ENCODE data around the gene LMO7. TPM values are rescaled to one million over a fixed set of nuclear protein-coding genes. Genes with fewer than 3 reads are reported as not detected.

LMO7 gene
- total and polyA plus RNA-seq, 2 of the 4 experiments (the other 2 are of a cell fraction): 266 to 367 TPM

DNA sequence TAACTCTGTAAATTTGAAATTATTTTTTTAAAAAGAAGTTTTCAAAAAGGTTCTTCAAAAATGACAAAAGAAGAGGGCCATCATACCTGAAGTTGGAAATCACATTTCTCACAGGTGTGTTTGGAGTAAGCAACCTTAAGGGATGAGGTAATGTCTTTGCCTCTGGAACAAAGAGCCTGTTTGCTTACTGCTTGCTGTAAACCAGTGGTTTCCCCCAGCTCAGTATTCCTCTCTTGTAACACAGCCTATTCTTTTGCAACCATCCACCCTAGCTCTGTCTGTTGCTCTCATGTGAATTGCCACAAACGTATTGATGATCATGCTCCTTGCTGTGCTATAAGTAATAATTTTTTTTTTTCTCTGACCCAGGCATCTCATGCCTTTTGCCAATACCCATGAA, 48.5 kb upstream of the LMO7 start:
- peak overlapping the region; percentile 7; the same call in 1 of the 2 replicates for H3K14ac ChIP-seq (replicated peaks; ENCODE audit: low read depth, low read length)
- H2AFZ ChIP-seq (replicated peaks; ENCODE audit: low read length, poor library complexity): no peak overlapping the region
- H2BK120ac ChIP-seq (ENCODE audit: low read depth, low read length): no peak overlapping the region
- ChIA-PET POLR2A (ENCODE audit: unreplicated experiment) (no interaction called here), CTCF (no interaction called here)
- no peak for TF ChIP-seq RCOR1 (IDR thresholded peaks at IDR 0.05; ENCODE audit: insufficient replicate concordance, low read length)
- TF ChIP-seq RFX5 (IDR thresholded peaks at IDR 0.05; ENCODE audit: low read depth, low read length): no peak
- TF ChIP-seq MAFK (IDR thresholded peaks at IDR 0.05; ENCODE audit: low read depth, low read length): no peak
- no peak for TF ChIP-seq POLR2A (IDR thresholded peaks at IDR 0.05; ENCODE audit: low read depth, low read length)
- TF ChIP-seq MAZ (IDR thresholded peaks at IDR 0.05; ENCODE audit: borderline replicate concordance, low read depth, low read length): no peak
- no peak for TF ChIP-seq FOS (IDR thresholded peaks at IDR 0.05; ENCODE audit: low read depth, low read length)
- TF ChIP-seq CHD1 (IDR thresholded peaks at IDR 0.05; ENCODE audit: low read depth, low read length): no peak
- TF ChIP-seq BHLHE40 (IDR thresholded peaks at IDR 0.05; ENCODE audit: low read depth, low read length): no peak
- TF ChIP-seq SMC3 (IDR thresholded peaks at IDR 0.05; ENCODE audit: low read depth, low read length): no peak
- TF ChIP-seq, protein P1, sequence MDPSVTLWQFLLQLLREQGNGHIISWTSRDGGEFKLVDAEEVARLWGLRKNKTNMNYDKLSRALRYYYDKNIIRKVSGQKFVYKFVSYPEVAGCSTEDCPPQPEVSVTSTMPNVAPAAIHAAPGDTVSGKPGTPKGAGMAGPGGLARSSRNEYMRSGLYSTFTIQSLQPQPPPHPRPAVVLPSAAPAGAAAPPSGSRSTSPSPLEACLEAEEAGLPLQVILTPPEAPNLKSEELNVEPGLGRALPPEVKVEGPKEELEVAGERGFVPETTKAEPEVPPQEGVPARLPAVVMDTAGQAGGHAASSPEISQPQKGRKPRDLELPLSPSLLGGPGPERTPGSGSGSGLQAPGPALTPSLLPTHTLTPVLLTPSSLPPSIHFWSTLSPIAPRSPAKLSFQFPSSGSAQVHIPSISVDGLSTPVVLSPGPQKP (IDR thresholded peaks at IDR 0.05; ENCODE audit: borderline replicate concordance, low read depth, low read length): no peak
- TF ChIP-seq RAD21 (IDR thresholded peaks at IDR 0.05; ENCODE audit: low read length): no peak
- TF ChIP-seq NFE2L2 (IDR thresholded peaks at IDR 0.05; ENCODE audit: low read depth, low read length): no peak
- H4K20me1 ChIP-seq (ENCODE audit: insufficient read depth, low read length): no peaks in the 10 kb centered on the region
- no peak overlapping the region for H3K56ac ChIP-seq (ENCODE audit: extremely low read depth, insufficient read depth, low read length)
- H3K27ac ChIP-seq (ENCODE audit: insufficient read depth, low read length): no peak overlapping the region
- intact Hi-C loops (cut with micrococcal nuclease) (no loop called here), in situ Hi-C loops (cut with MboI; ENCODE audit: low sequenced_read_pairs) (no loop called here), dilution Hi-C loops (cut with HindIII; ENCODE audit: low sequenced_read_pairs, unreplicated experiment) (no loop called here)
- H3K18ac ChIP-seq (ENCODE audit: low read depth, low read length): no peak overlapping the region
- H4K5ac ChIP-seq (ENCODE audit: low read depth, low read length): no peak overlapping the region
- H3K4me3 ChIP-seq (ENCODE audit: insufficient read depth, low read depth, low read length): no peak overlapping the region
- H2BK20ac ChIP-seq (ENCODE audit: low read depth, low read length): no peak overlapping the region
- no CpG with 5 or more reads among the region's 1 CpG for WGBS, 2 experiments (ENCODE audit: extremely low coverage in 2 of 2, insufficient read length in 1 of 2)
- H2BK5ac ChIP-seq (ENCODE audit: low read depth, low read length, poor library complexity, severe bottlenecking): no peak overlapping the region
- peaks cover 3% of the 10 kb centered on the region; the same call in 1 of the 2 replicates for H3K9me1 ChIP-seq (ENCODE audit: insufficient read depth, low read length)
- H3K4me2 ChIP-seq (ENCODE audit: low read depth, low read length): no peak overlapping the region
- H3K4ac ChIP-seq (ENCODE audit: low read depth, low read length): no peak overlapping the region
- no peak overlapping the region for H2AK9ac ChIP-seq (replicated peaks; ENCODE audit: low read depth, low read length, poor library complexity)
- H3K36me3 ChIP-seq (ENCODE audit: control insufficient read depth, insufficient read depth, low read length): peaks cover 6% of the 10 kb centered on the region
- H3K9ac ChIP-seq (ENCODE audit: low read depth, low read length): no peak overlapping the region
- DNase-seq (peak; percentile 4), ATAC-seq (ENCODE audit: low read depth) (no peak)
- H4K91ac ChIP-seq (ENCODE audit: insufficient read depth, low read depth, low read length): no peak overlapping the region
- no peak overlapping the region for H3K23ac ChIP-seq (ENCODE audit: low read depth, low read length)
- peak overlapping the region; percentile 7; the same call in 1 of the 2 replicates for H2AK5ac ChIP-seq (ENCODE audit: low read depth, low read length)
- no peaks in the 10 kb centered on the region for H3K4me1 ChIP-seq (ENCODE audit: control insufficient read depth, insufficient read depth, low read length)
- no peak overlapping the region; the same call in 2 of the 3 replicates for H2BK15ac ChIP-seq (ENCODE audit: low read depth, low read length)
- no peaks in the 10 kb centered on the region for H3K27me3 ChIP-seq (ENCODE audit: control insufficient read depth, insufficient read depth, low read length)
- BruUV-seq (replicated peaks): no TSS peak
- peaks cover 6% of the 10 kb centered on the region; the same call in 1 of the 2 replicates for H3K9me3 ChIP-seq (ENCODE audit: control insufficient read depth, insufficient read depth, low read length)
- H4K8ac ChIP-seq (ENCODE audit: low read depth in 2 of 2, low read length in 2 of 2): no peak overlapping the region
- H3K79me1 ChIP-seq (ENCODE audit: low read depth in 1 of 2, low read length in 2 of 2): peaks cover 3 to 12% of the 10 kb centered on the region in 2 experiments; a peak in 2 of 4 replicates
